ENCODE data around the gene ART4. TPM values are rescaled to one million over a fixed set of nuclear protein-coding genes. Genes with fewer than 3 reads are reported as not detected.

Gene ART4
- 10 to 100 TPM; 11.3 to 16.1 TPM for total RNA-seq
- long read RNA-seq, donor 1, full-length matches to known transcripts = 2 of 4 reads
- long read RNA-seq, donor 1, partial matches to known transcripts = 0 of 4 reads
- long read RNA-seq, donor 1, other reads (novel, unspliced or antisense) = 2 of 4 reads
- long read RNA-seq, donor 2, full-length matches to known transcripts = 16 of 19 reads
- long read RNA-seq, donor 2, partial matches to known transcripts = 0 of 19 reads
- long read RNA-seq, donor 2, other reads (novel, unspliced or antisense) = 3 of 19 reads

DNA sequence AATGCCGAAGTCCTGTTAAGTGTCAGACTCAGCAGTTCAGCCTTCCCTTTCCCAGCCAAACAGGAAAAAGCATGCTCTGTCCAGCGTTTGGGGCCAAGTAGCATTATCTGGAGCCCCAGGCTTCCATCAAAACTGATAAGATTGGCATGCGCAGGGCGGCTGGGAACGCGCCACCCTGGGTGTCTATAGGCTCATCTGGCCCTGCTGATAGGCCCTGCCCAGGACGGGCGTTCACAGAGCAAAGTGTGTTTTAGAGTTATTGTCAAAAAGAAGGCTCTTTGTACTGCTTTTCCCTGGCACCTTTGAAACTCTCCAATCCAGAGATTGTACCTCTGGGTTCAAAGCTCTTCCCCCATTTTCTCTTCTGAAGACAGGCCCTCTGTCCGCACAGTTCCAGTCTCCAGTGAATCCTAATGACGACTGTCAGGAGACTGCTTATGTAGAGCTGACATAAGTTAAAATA lies at the start of gene ART4:
TSS of gene ART4 (minus strand) at position 102 of the 463 bp plus-strand sequence. CDS start 413 bp downstream, outside the sequence.
- DNase-seq (ENCODE audit: low spot score) = peak; percentile 83
- intact Hi-C loops (cut with DNase I) = loop anchor here (5.0 to 10.0 kb wide), 2 partner anchors 154 to 421 kb away; no protein-coding TSS in a partner anchor

- intact Hi-C loops (cut with DNase I) = loop anchor here (2.0 to 5.0 kb wide), 2 partner anchors 46 to 52 kb away; no protein-coding TSS in a partner anchor
- DNase-seq (ENCODE audit: low spot score) = peak; percentile 84
These were observed 49.6 kb upstream of the ART4 start for GRCh38 chr12:14892726-14893505.

DNA sequence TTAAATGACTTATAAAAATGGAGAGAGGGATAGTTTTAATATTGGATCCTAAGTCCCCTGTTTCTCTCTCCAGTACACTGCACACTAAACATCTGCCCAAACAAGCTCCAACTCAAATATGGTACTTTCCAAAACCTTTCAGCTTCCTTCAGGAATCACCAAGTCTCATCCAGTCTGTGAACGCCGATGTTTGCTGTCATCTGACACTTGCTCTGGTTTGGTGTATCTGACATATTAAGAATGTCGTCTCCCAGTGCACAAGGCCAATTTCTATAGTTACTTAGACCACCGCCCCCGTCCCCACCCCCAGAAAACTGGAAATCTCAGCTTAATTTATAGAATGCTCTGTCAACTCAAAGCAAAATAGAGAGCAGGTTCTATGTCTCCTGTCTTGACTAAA lies 47.4 kb upstream of the ART4 start:
- no peak for DNase-seq (ENCODE audit: low spot score)
- intact Hi-C loops (cut with DNase I) = loop anchor here in 1 of 2 donors (5.0 kb wide), 1 partner anchor 43 kb away; no protein-coding TSS in a partner anchor

- intact Hi-C loops (cut with DNase I) = no loop called here
- DNase-seq (ENCODE audit: low spot score) = no peak
These were observed 42.9 kb upstream of the ART4 start for GRCh38 chr12:14886271-14886670.

DNA sequence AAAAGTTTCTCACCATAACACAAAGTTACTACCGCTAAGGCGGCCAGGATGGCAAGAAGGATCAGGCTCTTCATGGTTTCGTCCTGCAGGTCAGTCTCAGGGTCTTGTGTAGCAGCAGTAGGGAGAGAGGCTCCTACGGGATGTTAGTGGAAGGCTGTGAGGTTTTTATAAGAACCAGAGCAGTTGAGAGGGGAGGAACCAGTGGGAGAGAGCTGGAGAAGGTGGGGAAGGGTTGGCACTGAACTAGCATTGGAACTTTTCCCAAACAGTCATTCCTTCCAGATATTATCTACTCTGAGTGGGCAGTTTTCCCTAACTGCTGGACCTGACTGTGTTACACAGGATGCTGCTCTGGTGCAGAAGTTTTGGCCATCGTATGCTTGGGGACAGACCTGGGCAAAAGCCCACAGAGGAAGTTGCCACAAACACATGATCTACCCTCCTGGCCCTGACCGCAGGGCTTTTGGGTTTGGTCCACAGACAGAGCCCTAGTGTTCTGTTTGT lies 42.4 kb upstream of the ART4 start, which contains the start of gene MGP:
TSS of gene MGP (minus strand) at position 137 of the 504 bp plus-strand sequence. CDS start at position 74, 63 bp downstream.
- intact Hi-C loops (cut with DNase I) = no loop called here
- DNase-seq (ENCODE audit: low spot score) = peak; percentile 82

GRCh38 chr12:14884458-14884878 lies 41.1 kb upstream of the ART4 start:
- DNase-seq (ENCODE audit: low spot score) = peak; percentile 93
- intact Hi-C loops (cut with DNase I) = no loop called here

- DNase-seq (ENCODE audit: low spot score) = peak; percentile 67
These were observed 40.4 kb upstream of the ART4 start for GRCh38 chr12:14883686-14884085.

DNA sequence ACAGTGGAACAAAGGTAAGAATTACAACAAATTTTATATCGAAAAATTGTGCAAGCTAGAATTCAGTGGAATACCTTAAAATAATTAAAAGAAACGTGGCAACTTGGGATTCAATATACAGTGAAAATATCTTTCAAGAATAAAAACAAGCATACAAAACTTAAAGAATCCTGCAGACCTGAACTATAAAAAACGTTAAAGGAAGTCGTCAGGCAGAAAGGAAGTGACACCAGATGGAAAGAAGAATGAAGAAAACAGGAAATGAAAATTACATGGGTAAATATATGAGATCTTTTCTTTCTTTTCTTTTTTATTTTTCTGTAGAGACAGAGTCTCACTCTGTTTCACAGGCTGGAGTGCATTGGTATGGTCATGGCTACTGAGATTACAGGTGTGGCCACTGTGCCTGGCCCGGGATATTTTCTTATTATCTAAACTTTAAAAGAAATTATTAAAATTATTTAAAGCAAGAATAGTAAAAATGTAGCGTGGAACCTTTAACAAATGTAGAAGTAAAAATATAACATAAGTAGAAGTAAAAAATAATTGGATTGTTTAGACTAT lies 37.6 kb upstream of the ART4 start:
- intact Hi-C loops (cut with DNase I) = no loop called here

More at GRCh38 chr12:14883686-14884085, 40.4 kb upstream of the ART4 start:
- intact Hi-C loops (cut with DNase I) = no loop called here

GRCh38 chr12:14879222-14879933 lies 36.1 kb upstream of the ART4 start:
- intact Hi-C loops (cut with DNase I) = no loop called here
- DNase-seq (ENCODE audit: low spot score) = no peak

More for the DNA sequence above, 37.6 kb upstream of the ART4 start:
- no peak for DNase-seq (ENCODE audit: low spot score)

GRCh38 chr12:14878488-14878887 lies 35.2 kb upstream of the ART4 start:
- DNase-seq (ENCODE audit: low spot score) = no peak
- intact Hi-C loops (cut with DNase I) = no loop called here

- intact Hi-C loops (cut with DNase I) = no loop called here
- no peak for DNase-seq (ENCODE audit: low spot score)
These were observed 33.5 kb upstream of the ART4 start for GRCh38 chr12:14876833-14877232.

GRCh38 chr12:14874882-14875281 lies 31.6 kb upstream of the ART4 start:
- DNase-seq (ENCODE audit: low spot score) = no peak
- intact Hi-C loops (cut with DNase I) = no loop called here

DNA sequence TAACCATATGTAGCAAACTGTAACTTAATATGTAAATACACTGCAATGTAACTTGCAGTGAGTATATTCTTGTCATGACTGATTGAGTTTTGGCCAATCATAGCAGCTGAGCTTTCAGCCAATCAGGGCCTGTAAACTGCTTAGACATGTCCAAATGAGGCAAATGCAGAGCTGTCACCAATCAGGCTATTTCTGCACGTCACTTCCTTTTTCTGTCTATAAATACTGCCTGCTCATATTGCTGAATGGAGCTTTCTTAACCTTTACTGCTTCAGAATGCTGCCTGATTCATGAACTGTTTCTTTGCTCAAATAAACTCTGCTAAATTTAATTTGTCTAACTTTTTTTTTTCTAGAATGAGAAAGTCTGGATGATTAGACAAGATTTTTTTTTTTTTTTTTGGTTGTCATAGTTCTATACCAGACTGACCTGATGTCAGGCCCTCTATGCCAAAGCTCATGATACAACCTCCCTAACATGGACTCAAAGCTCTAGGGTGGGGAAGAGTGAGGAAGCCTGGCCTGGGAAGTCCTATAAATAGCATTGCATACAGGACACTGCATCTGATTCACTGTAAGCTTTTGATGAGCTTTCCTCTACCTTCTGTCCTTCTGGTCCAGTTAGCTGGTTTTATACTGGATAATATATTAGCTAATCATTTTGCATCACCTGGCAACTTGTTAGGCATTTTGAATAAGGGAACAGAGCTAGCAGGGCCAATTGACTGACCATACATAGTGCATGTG lies 30.3 kb upstream of the ART4 start:
- intact Hi-C loops (cut with DNase I) = no loop called here
- DNase-seq (ENCODE audit: low spot score) = no peak

DNA sequence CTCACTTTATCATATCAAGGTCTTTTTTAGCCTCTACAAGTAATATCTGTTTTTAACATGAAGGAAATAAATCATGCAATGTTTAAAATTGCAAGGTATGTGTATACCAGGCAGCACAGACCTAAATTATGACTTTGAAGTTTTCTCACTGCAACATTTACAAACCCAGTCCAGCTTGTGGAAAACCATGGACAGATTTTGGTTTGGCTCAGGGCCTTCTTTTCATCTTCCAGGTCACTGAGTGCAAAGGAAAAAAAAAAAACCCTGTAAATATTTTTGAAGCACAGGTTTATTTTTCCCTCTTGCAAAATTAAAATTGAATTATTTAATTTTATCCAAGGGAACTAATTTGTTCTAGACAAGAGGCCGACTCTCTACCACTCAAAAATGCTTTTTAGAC lies 28.6 kb upstream of the ART4 start:
- intact Hi-C loops (cut with DNase I) = no loop called here
- no peak for DNase-seq (ENCODE audit: low spot score)

- intact Hi-C loops (cut with DNase I) = no loop called here
- no peak for DNase-seq (ENCODE audit: low spot score)
These were observed 27.9 kb upstream of the ART4 start for GRCh38 chr12:14871247-14871646.

DNA sequence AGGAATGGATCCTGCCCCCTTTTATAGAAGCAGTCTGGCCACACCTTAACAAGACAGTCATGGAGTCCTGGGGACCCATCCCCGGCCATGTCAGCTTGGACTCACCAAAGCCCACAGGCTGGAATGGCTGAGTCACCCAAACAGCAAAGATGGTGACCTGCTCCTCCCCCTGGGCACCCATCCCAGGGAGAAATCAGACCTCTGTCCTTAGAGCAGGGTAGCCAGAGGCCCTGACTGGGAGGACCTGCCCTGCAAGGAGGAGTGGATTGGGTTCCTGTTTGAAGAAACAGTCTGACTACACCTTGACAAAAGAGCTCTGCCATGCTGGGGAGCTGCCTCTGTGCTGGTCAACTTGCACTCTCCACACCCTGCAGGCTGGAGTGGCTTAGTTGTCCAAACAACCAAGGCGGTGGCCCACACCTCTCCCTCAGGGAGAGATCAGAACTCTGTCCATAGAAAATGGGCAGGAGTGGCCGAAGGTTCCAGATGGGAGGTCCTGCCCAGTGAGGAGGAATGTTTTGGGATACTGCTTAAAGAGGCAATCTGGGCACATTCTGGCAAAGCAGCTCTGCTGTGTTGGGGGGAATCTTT lies 25.7 kb upstream of the ART4 start:
- intact Hi-C loops (cut with DNase I) = no loop called here
- DNase-seq (ENCODE audit: low spot score) = no peak

DNA sequence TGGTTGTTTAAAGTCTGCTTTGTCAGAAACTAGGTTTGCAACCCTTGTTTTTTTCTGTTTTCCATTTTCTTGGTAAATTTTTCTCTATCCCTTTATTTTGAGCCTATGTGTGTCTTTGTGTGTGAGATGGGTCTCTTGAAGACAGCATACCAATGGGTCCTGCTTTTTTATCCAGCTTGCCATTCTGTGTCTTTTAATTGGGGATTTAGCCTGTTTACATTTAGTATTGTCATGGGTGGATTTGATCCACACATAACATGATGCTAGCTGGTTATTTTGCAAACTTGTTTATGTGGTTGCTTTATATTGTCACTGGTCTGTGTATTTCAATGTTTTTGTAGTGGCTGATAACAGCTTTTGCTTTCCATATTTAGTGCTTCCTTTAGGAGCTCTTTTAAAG lies 17.2 kb upstream of the ART4 start:
- intact Hi-C loops (cut with DNase I) = no loop called here
- no peak for DNase-seq (ENCODE audit: low spot score)

DNA sequence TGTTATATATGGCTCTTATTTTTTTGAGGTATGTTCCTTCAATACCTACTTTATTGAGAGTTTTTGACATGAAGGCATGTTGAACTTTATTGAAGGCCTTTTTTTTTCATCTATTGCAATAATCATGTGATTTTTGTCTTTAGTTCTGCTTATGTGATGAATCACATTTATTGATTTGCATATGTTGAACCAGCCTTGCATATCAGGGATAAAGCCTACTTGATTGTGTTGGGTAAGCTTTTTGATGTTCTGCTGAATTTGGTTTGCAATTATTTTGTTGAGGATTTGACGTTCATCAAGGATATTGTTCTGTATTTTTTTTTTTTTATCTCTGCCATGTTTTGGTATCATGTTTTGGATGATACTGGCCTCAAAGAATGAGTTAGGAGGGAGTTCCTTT lies 15.2 kb upstream of the ART4 start:
- DNase-seq (ENCODE audit: low spot score) = no peak
- intact Hi-C loops (cut with DNase I) = no loop called here

All from posterior vena cava (tissue), 2 donors.